ENCODE data around the gene KPNA2. TPM values are rescaled to one million over a fixed set of nuclear protein-coding genes. Genes with fewer than 3 reads are reported as not detected.
"Not testable (repeated sequence)": the region's sequence is repeated elsewhere in the genome, so short reads cannot be mapped to it uniquely, and the experiment has no call there.

The KPNA2 gene
- polyA plus RNA-seq, 1 donor (not counting 4 experiments of a cell fraction or from before 2014, with no cell fraction given), result 186 TPM

DNA sequence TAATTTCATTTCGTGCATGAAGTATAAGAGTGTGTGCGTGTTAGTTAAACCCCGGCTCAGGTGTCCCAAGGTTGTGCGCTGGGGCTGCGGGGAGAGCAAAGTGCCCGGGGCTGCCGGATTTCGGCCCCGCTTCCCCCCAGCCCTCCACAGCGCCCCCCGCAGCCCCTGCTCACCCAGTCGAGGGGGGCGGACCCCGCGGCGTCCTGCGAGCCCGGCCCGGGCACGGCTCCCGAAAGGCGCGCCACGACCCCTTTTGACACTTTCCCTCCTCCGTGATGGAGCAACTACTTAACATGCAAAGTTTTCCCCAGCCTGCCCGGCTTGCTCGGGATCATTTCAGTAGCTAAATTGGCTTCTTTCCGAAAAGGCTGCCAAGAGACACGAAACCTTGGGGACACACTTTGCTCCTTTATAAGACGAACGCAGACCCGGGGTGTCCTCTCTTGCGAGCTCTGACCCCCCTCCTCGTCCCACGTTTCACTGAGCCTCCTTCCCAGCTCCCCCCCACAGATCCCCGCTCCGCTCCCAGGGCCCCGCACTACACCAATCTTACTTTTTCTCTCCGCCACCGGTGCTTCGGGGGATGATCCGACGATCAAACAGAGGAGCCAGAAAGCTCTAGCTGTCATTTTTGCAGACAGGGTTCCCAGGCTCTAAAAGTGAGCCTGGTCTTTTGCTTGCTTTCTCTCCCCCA lies 39.8 kb upstream of the KPNA2 start:
- H3K27ac ChIP-seq (ENCODE audit: control insufficient read depth, insufficient read depth, low read length), result no peak overlapping the region
- no peaks in the 10 kb centered on the region for H3K36me3 ChIP-seq (ENCODE audit: control insufficient read depth in 2 of 2, extremely low read depth in 1 of 2, insufficient read depth in 2 of 2, low read length in 2 of 2)
- dilution Hi-C loops (cut with MboI; ENCODE audit: extremely low pct_ligation_motif_present, low sequenced_read_pairs), result no loop called here
- no peak for FAIRE-seq
- TF ChIP-seq EZH2 (IDR thresholded peaks at IDR 0.05; ENCODE audit: low read length) (no peak), CTCF (optimal IDR thresholded peaks at IDR 0.05 in 1 of 3, IDR thresholded peaks at IDR 0.05 in 1 of 3, conservative IDR thresholded peaks at IDR 0.05 in 1 of 3; ENCODE audit: extremely low read depth in 1 of 3, insufficient read depth in 2 of 3, low read length in 3 of 3) (no peak)
- H3K9me3 ChIP-seq (ENCODE audit: control insufficient read depth, low read depth, low read length), result no peaks in the 10 kb centered on the region
- H3K4me2 ChIP-seq (ENCODE audit: control insufficient read depth, extremely low read depth, insufficient read depth, low read depth, low read length), result peak overlapping the region; percentile 89
- no peak for DNase-seq (ENCODE audit: low read depth, low spot score)
- no peaks in the 10 kb centered on the region for H3K79me2 ChIP-seq (ENCODE audit: control insufficient read depth, insufficient read depth, low read length)
- no peaks in the 10 kb centered on the region for H3K27me3 ChIP-seq (ENCODE audit: control insufficient read depth, extremely low read depth, insufficient read depth, low read length)
- peak overlapping the region; percentile 20 to 73 (median 73) for H3K4me3 ChIP-seq (ENCODE audit: control insufficient read depth in 2 of 3, extremely low read depth in 1 of 3, insufficient read depth in 2 of 3, low read depth in 1 of 3, low read length in 3 of 3)
- no peaks in the 10 kb centered on the region for H4K20me1 ChIP-seq (ENCODE audit: control insufficient read depth, extremely low read depth, insufficient read depth, low read length)
- peak overlapping the region; percentile 77 for H2AFZ ChIP-seq (ENCODE audit: control insufficient read depth, low read length)
- H3K9me1 ChIP-seq (ENCODE audit: control insufficient read depth, extremely low read depth, insufficient read depth, low read length), result no peaks in the 10 kb centered on the region
- H3K4me1 ChIP-seq (ENCODE audit: control insufficient read depth, extremely low read depth, insufficient read depth, low read length), result peaks cover 31% of the 10 kb centered on the region
- peak overlapping the region; percentile 56 for H3K9ac ChIP-seq (ENCODE audit: control insufficient read depth, extremely low read depth, insufficient read depth, low read length)

- H4K20me1 ChIP-seq (ENCODE audit: control insufficient read depth, extremely low read depth, insufficient read depth, low read length); DNase-seq (ENCODE audit: low read depth, low spot score); H3K27ac ChIP-seq (ENCODE audit: control insufficient read depth, insufficient read depth, low read length); H3K27me3 ChIP-seq (ENCODE audit: control insufficient read depth, extremely low read depth, insufficient read depth, low read length); H3K9me3 ChIP-seq (ENCODE audit: control insufficient read depth, low read depth, low read length); H3K9me1 ChIP-seq (ENCODE audit: control insufficient read depth, extremely low read depth, insufficient read depth, low read length); H3K79me2 ChIP-seq (ENCODE audit: control insufficient read depth, insufficient read depth, low read length); FAIRE-seq; dilution Hi-C loops (cut with MboI; ENCODE audit: extremely low pct_ligation_motif_present, low sequenced_read_pairs); H3K36me3 ChIP-seq (ENCODE audit: control insufficient read depth in 2 of 2, extremely low read depth in 1 of 2, insufficient read depth in 2 of 2, low read length in 2 of 2): not testable (repeated sequence)
- H3K4me3 ChIP-seq (ENCODE audit: control insufficient read depth in 2 of 3, extremely low read depth in 1 of 3, insufficient read depth in 2 of 3, low read depth in 1 of 3, low read length in 3 of 3), result peak within 1 kb of the TSS; percentile 20 to 73 (median 73)
- peaks cover 31% of the 10 kb centered on the region for H3K4me1 ChIP-seq (ENCODE audit: control insufficient read depth, extremely low read depth, insufficient read depth, low read length)
- peak within 1 kb of the TSS; percentile 56 for H3K9ac ChIP-seq (ENCODE audit: control insufficient read depth, extremely low read depth, insufficient read depth, low read length)
- H2AFZ ChIP-seq (ENCODE audit: control insufficient read depth, low read length), result peak within 1 kb of the TSS; percentile 77
- peak within 1 kb of the TSS; percentile 89 for H3K4me2 ChIP-seq (ENCODE audit: control insufficient read depth, extremely low read depth, insufficient read depth, low read depth, low read length)
Observed at GRCh38 chr17:67996301-67997171, 39.0 kb upstream of the KPNA2 start, which contains the start of gene C17orf58. C17orf58 (minus strand) TSS chr17:67996469; CDS start chr17:67996198, 271 bp downstream.

Data from keratinocyte (primary cell).